Osteocyte (in vitro differentiated cells): ENCODE data around the gene TREML2. TPM values are rescaled to one million over a fixed set of nuclear protein-coding genes. Genes with fewer than 3 reads are reported as not detected.

Experiments
- DNase-seq: peaks from one replicate; pipeline ENCODE4 v3.0.0; 2021; ENCODE audit warnings: mixed read lengths; ENCODE audit not compliant: unreplicated experiment; ENCODE audit errors: extremely low spot score
- H3K27ac Mint-ChIP-seq: one replicate; pipeline ENCODE4 v1.8.0; 2021; ENCODE audit warnings: mild to moderate bottlenecking, mixed read lengths; ENCODE audit not compliant: unreplicated experiment
- H3K27me3 Mint-ChIP-seq: one replicate; pipeline ENCODE4 v1.8.0; 2021; ENCODE audit warnings: mixed read lengths; ENCODE audit not compliant: unreplicated experiment
- H3K36me3 Mint-ChIP-seq: one replicate; pipeline ENCODE4 v1.8.0; 2021; ENCODE audit warnings: mixed read lengths; ENCODE audit not compliant: unreplicated experiment
- H3K4me1 Mint-ChIP-seq: one replicate; pipeline ENCODE4 v1.8.0; 2021; ENCODE audit warnings: mixed read lengths; ENCODE audit not compliant: unreplicated experiment
- H3K4me3 Mint-ChIP-seq: one replicate; pipeline ENCODE4 v1.8.0; 2021; ENCODE audit warnings: mild to moderate bottlenecking, moderate library complexity, mixed read lengths; ENCODE audit not compliant: unreplicated experiment
- H3K9me3 Mint-ChIP-seq: one replicate; pipeline ENCODE4 v1.8.0; 2021; ENCODE audit warnings: mixed read lengths; ENCODE audit not compliant: unreplicated experiment
- total RNA-seq: library from RNA; stranded (reverse); gene quantifications from 2 replicates; pipeline ENCODE4 v1.2.1, GENCODE V29; 2021
- TF ChIP-seq, protein P1 (sequence below): fragments of 200-600 bp; sonication (generic); IDR thresholded peaks from 2 replicates; pipeline ENCODE4 v1.5.0; 2021; ENCODE audit warnings: antibody characterized with exemption, mild to moderate bottlenecking, moderate library complexity

TREML2 gene
- total RNA-seq, 1 donor from 2014 or later, result not detected

- no peak for DNase-seq
- H3K4me1 Mint-ChIP-seq, result no peaks in the 10 kb centered on the region
- H3K4me3 Mint-ChIP-seq, result no peak overlapping the region
- no peak overlapping the region for H3K27ac Mint-ChIP-seq
- H3K9me3 Mint-ChIP-seq, result no peaks in the 10 kb centered on the region
- H3K36me3 Mint-ChIP-seq, result no peaks in the 10 kb centered on the region
- TF ChIP-seq, protein P1, sequence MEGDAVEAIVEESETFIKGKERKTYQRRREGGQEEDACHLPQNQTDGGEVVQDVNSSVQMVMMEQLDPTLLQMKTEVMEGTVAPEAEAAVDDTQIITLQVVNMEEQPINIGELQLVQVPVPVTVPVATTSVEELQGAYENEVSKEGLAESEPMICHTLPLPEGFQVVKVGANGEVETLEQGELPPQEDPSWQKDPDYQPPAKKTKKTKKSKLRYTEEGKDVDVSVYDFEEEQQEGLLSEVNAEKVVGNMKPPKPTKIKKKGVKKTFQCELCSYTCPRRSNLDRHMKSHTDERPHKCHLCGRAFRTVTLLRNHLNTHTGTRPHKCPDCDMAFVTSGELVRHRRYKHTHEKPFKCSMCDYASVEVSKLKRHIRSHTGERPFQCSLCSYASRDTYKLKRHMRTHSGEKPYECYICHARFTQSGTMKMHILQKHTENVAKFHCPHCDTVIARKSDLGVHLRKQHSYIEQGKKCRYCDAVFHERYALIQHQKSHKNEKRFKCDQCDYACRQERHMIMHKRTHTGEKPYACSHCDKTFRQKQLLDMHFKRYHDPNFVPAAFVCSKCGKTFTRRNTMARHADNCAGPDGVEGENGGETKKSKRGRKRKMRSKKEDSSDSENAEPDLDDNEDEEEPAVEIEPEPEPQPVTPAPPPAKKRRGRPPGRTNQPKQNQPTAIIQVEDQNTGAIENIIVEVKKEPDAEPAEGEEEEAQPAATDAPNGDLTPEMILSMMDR, result no peak
- H3K27me3 Mint-ChIP-seq, result peaks cover 23% of the 10 kb centered on the region
Measured at GRCh38 chr6:41157323-41157722, 43.6 kb downstream of the TREML2 start.

- Mint-ChIP-seq H3K27ac (no peak overlapping the region), H3K4me3 (no peak overlapping the region), H3K36me3 (no peaks in the 10 kb centered on the region), H3K27me3 (peaks cover 19% of the 10 kb centered on the region), H3K9me3 (no peaks in the 10 kb centered on the region), H3K4me1 (no peaks in the 10 kb centered on the region)
- DNase-seq, result no peak
- TF ChIP-seq, protein P1, result no peak
Measured at GRCh38 chr6:41156771-41157170, 44.2 kb downstream of the TREML2 start.

DNA sequence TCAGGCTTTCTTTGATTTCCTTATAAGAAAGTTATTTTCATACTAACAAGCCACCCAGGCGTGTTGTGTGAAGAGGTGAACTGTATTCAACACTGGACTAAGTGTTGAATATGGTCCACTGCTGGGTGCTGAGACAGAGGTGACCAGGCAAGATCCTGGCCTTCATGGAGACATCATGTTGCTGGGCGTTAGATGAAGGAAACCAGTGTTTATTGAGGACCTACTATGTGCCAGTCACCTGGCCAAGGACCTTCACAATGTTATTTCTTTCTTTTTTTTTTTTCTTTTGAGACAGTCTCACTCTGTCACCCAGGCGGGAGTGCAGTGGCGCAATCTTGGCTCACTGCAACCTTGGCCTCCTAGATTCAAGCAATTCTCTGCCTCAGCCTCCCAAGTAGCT is 44.9 kb downstream of the TREML2 start:
- TF ChIP-seq, protein P1, result no peak
- no peak for DNase-seq
- Mint-ChIP-seq H3K36me3 (no peaks in the 10 kb centered on the region), H3K4me3 (no peak overlapping the region), H3K27me3 (peaks cover 17% of the 10 kb centered on the region), H3K9me3 (no peaks in the 10 kb centered on the region), H3K4me1 (no peaks in the 10 kb centered on the region), H3K27ac (no peak overlapping the region)

GRCh38 chr6:41155132-41155805 is 45.7 kb downstream of the TREML2 start:
- Mint-ChIP-seq H3K27ac (no peak overlapping the region), H3K36me3 (no peaks in the 10 kb centered on the region), H3K9me3 (no peaks in the 10 kb centered on the region), H3K27me3 (peaks cover 17% of the 10 kb centered on the region), H3K4me1 (no peaks in the 10 kb centered on the region), H3K4me3 (no peak overlapping the region)
- TF ChIP-seq, protein P1, result no peak
- DNase-seq, result no peak

DNA sequence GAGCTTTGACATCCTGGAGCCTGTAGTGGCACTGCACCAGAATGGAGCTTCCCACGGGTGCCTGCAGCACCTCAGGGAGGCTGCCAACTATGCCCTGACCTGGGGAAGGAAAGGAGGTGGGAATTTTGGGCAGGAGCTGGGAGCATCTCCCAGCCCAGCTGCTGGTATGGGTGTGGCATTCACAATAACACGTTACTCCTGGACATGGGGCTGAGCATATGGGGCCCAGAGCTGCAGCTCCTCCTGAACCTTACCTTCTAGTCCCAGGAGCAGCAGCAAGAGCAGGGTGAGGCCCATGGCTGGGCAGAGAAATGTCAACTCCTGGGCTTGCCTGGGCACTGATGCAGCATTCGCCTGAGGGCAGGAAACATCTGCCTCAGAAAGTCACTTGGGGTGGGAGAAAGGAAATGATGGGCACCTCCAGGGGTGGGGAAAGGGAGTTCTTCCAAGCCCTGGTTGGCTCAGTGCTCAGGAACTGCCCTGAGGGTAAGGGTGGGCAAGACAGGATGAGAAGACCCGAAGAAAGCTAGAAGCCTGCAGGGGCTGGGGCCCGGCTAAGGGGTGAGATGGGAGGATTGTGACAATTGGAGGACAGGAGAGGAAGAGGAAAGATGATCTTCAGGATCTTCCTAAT is 46.8 kb downstream of the TREML2 start, which contains the start of gene TREML1:
Gene TREML1, minus strand, starts transcription at position 356 of the 634 bp plus-strand sequence. Its CDS starts 59 bp downstream, at position 297.
- no peak for DNase-seq
- H3K27ac Mint-ChIP-seq, result no peak within 1 kb of the TSS
- no peaks in the 10 kb centered on the region for H3K36me3 Mint-ChIP-seq
- H3K9me3 Mint-ChIP-seq, result no peaks in the 10 kb centered on the region
- H3K4me3 Mint-ChIP-seq, result no peak within 1 kb of the TSS
- TF ChIP-seq, protein P1, result no peak
- peaks cover 17% of the 10 kb centered on the region for H3K27me3 Mint-ChIP-seq
- H3K4me1 Mint-ChIP-seq, result no peaks in the 10 kb centered on the region
